Testis (tissue), 3 donors: ENCODE measurements around the gene MTMR1. TPM values are rescaled to one million over a fixed set of nuclear protein-coding genes. Genes with fewer than 3 reads are reported as not detected.

ENCODE experiments used
- DNase-seq: peaks from one replicate; pipeline ENCODE4 v3.0.0-alpha.2; 2019
- H3K27ac ChIP-seq, 2 donors: fragments of 200-600 bp; sonication (generic); one replicate each; pipeline ENCODE4 v1.5.1; 2019
- H3K27me3 ChIP-seq: fragments of 200-600 bp; sonication (generic); one replicate; pipeline ENCODE4 v1.5.1; 2019
- H3K36me3 ChIP-seq: fragments of 200-600 bp; sonication (generic); one replicate; pipeline ENCODE4 v1.5.1; 2017; ENCODE audit warnings: low read depth; ENCODE audit errors: missing control alignments
- H3K4me1 ChIP-seq: fragments of 200-600 bp; sonication (generic); one replicate; pipeline ENCODE4 v1.5.1; 2019
- H3K4me3 ChIP-seq, 2 donors: fragments of 200-600 bp; sonication (generic); one replicate each; pipeline ENCODE4 v1.5.1; 2017 to 2019
- H3K9me3 ChIP-seq: fragments of 200-600 bp; sonication (generic); one replicate; pipeline ENCODE4 v1.5.1; 2017
- POLR2A ChIP-seq: fragments of 450-650 bp; IDR thresholded peaks from one replicate; pipeline ENCODE4 v1.6.1; 2017; ENCODE audit warnings: antibody characterized with exemption, mild to moderate bottlenecking, moderate library complexity
- WGBS, 2 donors: methylation state at CpG; one replicate each; pipeline ENCODE4 v1.1.5; 2018; 5-methylcytosine and 5-hydroxymethylcytosine counted together
- intact Hi-C: fragments of 100-400 bp; cut with DNase I; formaldehyde crosslinking; loops from one replicate; pipeline ENCODE4 v1.15.1; 2023; ENCODE audit warnings: low total_unique reads
- polyA plus RNA-seq: library from polyadenylated mRNA; stranded (reverse); fragments of 350-450 nt; fragmentation: Illumina TruSeq; extraction: RNeasy Lipid Tissue Mini Kit (QIAGEN cat#74804); gene quantifications from one replicate; pipeline ENCODE4 v1.2.3, GENCODE V29; 2014; ENCODE audit warnings: low read depth, low replicate concordance; ENCODE audit not compliant: insufficient read depth
- total RNA-seq, 2 donors: library from RNA; depleted of rRNA; stranded (reverse); fragments of >200 nt; gene quantifications; one replicate each; pipeline ENCODE4 v1.2.3, GENCODE V29; 2016
- TF ChIP-seq, protein P1 (sequence below), 3 experiments: fragments of 450-650 bp in 2 of 3; fragments of 200-600 bp in 1 of 3; sonication (generic) in 1 of 3; IDR thresholded peaks; one replicate each; pipeline ENCODE4 v1.5.1; 2016 to 2019; ENCODE audit warnings: antibody characterized with exemption in 3 of 3, mild to moderate bottlenecking in 2 of 3, moderate library complexity in 1 of 3

Gene MTMR1
- total and polyA plus RNA-seq, 3 donors from 2014 or later: 26.1 to 57.2 (median 50.3) TPM

DNA sequence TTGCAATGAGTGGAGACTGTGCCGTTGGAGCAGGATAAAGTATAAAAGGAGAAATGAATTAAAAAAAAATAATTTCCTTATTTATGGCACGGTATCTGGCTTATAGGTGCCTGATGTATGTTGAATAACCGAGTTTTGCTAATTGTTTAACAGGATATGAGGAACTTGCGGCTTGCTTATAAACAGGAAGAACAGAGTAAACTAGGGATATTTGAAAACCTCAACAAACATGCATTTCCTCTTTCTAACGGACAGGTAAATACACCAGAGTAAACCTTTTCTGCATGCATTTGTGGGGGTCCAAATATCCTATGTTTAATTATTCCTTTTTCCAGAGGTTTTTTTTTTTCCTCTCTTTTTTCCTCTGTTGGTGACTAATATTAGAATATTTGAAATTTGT is 36.8 kb downstream of the MTMR1 start:
- intact Hi-C loops: no loop called here
- Histone ChIP-seq H3K36me3 (no peaks in the 10 kb centered on the region), H3K4me3 (no peak overlapping the region), H3K27ac (no peak overlapping the region), H3K4me1 (no peaks in the 10 kb centered on the region), H3K27me3 (no peaks in the 10 kb centered on the region), H3K9me3 (no peaks in the 10 kb centered on the region)
- 83 to 94% methylated on average over 5 of the region's 5 CpGs for WGBS, 2 donors
- no peak for DNase-seq
- no peak for TF ChIP-seq POLR2A
- TF ChIP-seq, protein P1, sequence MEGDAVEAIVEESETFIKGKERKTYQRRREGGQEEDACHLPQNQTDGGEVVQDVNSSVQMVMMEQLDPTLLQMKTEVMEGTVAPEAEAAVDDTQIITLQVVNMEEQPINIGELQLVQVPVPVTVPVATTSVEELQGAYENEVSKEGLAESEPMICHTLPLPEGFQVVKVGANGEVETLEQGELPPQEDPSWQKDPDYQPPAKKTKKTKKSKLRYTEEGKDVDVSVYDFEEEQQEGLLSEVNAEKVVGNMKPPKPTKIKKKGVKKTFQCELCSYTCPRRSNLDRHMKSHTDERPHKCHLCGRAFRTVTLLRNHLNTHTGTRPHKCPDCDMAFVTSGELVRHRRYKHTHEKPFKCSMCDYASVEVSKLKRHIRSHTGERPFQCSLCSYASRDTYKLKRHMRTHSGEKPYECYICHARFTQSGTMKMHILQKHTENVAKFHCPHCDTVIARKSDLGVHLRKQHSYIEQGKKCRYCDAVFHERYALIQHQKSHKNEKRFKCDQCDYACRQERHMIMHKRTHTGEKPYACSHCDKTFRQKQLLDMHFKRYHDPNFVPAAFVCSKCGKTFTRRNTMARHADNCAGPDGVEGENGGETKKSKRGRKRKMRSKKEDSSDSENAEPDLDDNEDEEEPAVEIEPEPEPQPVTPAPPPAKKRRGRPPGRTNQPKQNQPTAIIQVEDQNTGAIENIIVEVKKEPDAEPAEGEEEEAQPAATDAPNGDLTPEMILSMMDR (IDR thresholded peaks at IDR 0.05): no peak

DNA sequence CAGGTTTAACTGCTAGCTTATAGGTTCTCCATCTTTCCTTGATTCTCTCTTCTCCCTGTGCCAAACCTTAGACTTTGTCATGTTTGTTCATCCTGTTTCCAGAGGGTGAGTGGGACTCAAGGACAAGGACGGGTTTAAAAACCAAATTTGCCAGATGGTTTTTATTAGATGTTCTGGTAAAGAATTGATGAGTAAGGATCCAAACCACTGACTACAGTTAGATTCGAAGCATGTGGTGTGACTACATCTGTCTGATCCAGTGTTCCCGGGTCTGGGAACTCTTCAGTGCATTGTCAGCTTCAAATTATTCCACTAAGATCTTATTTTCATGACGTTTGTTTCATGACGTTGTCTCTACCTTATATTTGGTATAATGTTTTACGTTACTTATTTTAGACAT is 37.5 kb downstream of the MTMR1 start:
- H3K36me3 ChIP-seq: no peaks in the 10 kb centered on the region
- WGBS, 2 donors: 77 to 83% methylated on average over 6 of the region's 6 CpGs

DNA sequence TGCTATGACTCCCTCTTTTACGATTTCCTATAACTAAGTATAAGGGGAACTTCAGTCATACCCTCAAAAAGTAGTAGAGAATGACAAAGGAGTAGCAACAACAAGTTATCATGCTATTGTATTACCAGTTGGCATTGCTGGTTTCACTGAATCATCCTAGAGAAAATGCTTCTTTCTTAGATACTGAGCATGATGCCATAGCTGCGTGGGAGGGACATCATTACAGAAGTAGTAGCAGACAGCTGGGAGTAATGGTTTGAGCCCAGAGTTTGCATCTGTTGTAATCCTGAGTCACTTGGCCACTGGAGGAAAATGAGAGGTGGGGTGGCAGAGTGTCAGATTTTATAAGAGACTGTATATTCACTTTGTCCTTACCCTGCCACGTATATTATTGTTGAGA is 38.6 kb downstream of the MTMR1 start:
- TF ChIP-seq, protein P1 (IDR thresholded peaks at IDR 0.05): no peak
- TF ChIP-seq POLR2A: no peak
- no peak for DNase-seq
- no peaks in the 10 kb centered on the region for H3K4me1 ChIP-seq
- no peaks in the 10 kb centered on the region for H3K27me3 ChIP-seq
- WGBS, 2 donors: 90 to 95% methylated on average over 3 of the region's 3 CpGs
- no peaks in the 10 kb centered on the region for H3K36me3 ChIP-seq
- H3K4me3 ChIP-seq: no peak overlapping the region
- no peaks in the 10 kb centered on the region for H3K9me3 ChIP-seq
- H3K27ac ChIP-seq: no peak overlapping the region
- intact Hi-C loops: no loop called here

More for the DNA sequence above, 37.5 kb downstream of the MTMR1 start:
- H3K4me3 ChIP-seq: no peak overlapping the region
- H3K27ac ChIP-seq: no peak overlapping the region
- intact Hi-C loops: no loop called here
- H3K9me3 ChIP-seq: no peaks in the 10 kb centered on the region
- TF ChIP-seq POLR2A: no peak
- TF ChIP-seq, protein P1 (IDR thresholded peaks at IDR 0.05): no peak
- no peak for DNase-seq
- no peaks in the 10 kb centered on the region for H3K4me1 ChIP-seq
- H3K27me3 ChIP-seq: no peaks in the 10 kb centered on the region

DNA sequence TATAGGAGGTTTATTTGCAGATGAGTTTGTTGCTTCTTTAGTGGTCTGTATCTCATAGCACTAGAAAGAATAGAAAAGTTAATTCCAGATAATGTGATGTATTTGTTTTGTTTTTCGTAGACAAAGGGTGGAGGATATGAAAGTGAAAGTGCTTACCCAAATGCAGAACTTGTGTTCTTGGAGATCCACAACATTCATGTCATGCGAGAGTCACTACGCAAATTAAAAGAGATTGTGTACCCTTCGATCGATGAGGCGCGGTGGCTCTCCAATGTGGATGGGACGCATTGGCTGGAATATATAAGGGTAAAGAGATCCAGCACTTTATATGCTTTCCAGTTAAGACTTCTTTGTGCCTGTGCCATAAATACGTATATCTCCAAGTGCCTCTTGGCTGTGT is 43.3 kb downstream of the MTMR1 start:
- no peak overlapping the region for H3K27ac ChIP-seq
- intact Hi-C loops: no loop called here
- DNase-seq: no peak
- no peaks in the 10 kb centered on the region for H3K27me3 ChIP-seq
- H3K4me3 ChIP-seq: no peak overlapping the region
- no peaks in the 10 kb centered on the region for H3K36me3 ChIP-seq
- 76 to 95% methylated on average over 5 to 9 of the region's 9 CpGs for WGBS, 2 donors
- no peak for TF ChIP-seq POLR2A
- TF ChIP-seq, protein P1 (IDR thresholded peaks at IDR 0.05): no peak
- no peaks in the 10 kb centered on the region for H3K4me1 ChIP-seq
- H3K9me3 ChIP-seq: no peaks in the 10 kb centered on the region

DNA sequence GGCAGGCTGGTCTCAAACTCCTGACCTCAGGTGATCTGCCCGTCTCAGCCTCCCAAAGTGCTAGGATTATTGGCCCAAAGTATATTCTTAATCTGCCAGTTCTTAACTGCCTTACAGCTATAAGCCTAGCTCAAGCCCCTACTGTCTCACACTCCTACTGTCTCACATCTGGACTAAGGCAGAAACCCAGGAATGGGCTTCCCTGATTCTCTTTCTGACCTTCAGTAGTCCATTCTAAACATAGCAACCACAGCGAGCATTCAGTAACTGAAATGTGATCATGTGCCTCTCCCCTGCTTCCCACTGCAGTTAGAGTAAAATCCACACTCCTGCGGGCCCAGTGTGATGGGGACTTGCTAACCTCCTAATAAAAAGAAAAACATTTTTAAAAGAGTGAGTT is 58.9 kb downstream of the MTMR1 start:
- no peak for DNase-seq
- Histone ChIP-seq H3K27ac (no peak overlapping the region), H3K27me3 (no peaks in the 10 kb centered on the region), H3K4me1 (no peaks in the 10 kb centered on the region), H3K36me3 (no peaks in the 10 kb centered on the region), H3K9me3 (no peaks in the 10 kb centered on the region), H3K4me3 (no peak overlapping the region)
- intact Hi-C loops: no loop called here
- TF ChIP-seq, protein P1 (IDR thresholded peaks at IDR 0.05): no peak
- no peak for TF ChIP-seq POLR2A
- 85 to 89% methylated on average over 3 of the region's 3 CpGs for WGBS, 2 donors
